Measurements from ENCODE around the gene UBL3. TPM values are rescaled to one million over a fixed set of nuclear protein-coding genes. Genes with fewer than 3 reads are reported as not detected.

Gene UBL3
- polyA plus RNA-seq, 1 of the 3 experiments (the other 2 are of a cell fraction) = 5.8 TPM

DNA sequence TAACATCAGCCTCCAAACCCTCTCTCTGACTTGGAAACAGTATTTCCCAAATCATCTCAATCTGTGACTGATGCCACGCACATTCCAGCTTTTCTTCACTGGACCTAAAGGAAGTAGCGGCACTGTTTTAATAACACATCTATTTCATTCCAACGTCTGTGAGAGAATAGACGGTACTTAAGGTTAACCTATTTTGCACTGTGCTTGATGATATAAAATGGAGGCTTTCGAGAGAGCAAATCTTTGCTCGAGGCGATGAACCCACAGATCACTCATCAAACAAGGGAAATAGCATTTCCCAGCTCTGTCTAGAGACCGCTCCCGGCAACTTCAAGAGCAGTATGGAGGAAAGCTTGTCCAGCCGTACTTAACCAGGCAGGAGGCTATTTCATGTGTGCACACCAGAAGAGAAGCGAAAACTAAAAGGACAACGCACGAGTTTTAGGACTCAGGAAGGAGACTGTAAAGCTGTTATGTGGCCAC is 2.9 kb downstream of the UBL3 start:
- TF ChIP-seq RFX5 (IDR thresholded peaks at IDR 0.05; ENCODE audit: low read length) (no peak), RAD21 (IDR thresholded peaks at IDR 0.05; ENCODE audit: low read length) (peak; percentile 9), YY1 (IDR thresholded peaks at IDR 0.05; ENCODE audit: low read depth) (peak; percentile 52; the same call in 1 of the 2 replicates), GATA2 (CRISPR knock-in tag; IDR thresholded peaks at IDR 0.05) (peak; percentile 6; the same call in 1 of the 2 replicates)
- no peaks in the 10 kb centered on the region for H3K27me3 ChIP-seq (ENCODE audit: insufficient read depth)
- POLR2A ChIA-PET = no interaction called here
- H2AFZ ChIP-seq (ENCODE audit: low read depth) = peak overlapping the region; percentile 78
- peak overlapping the region; percentile 55 for H3K9ac ChIP-seq
- 4% methylated on average over 13 of the region's 13 CpGs for WGBS (ENCODE audit: low lambda C conversion rate)
- CTCF ChIA-PET = interaction anchor here (0.6 to 14.5 kb wide), 8 partner anchors 11 to 339 kb away, joined by 3 to 193 read pairs (median 3); no protein-coding TSS in a partner anchor
- H3K9me3 ChIP-seq = no peaks in the 10 kb centered on the region
- peak overlapping the region; percentile 75 for H3K4me2 ChIP-seq
- H3K36me3 ChIP-seq (replicated peaks in 1 of 2; ENCODE audit: control insufficient read depth in 1 of 2, insufficient read depth in 2 of 2, low read length in 1 of 2) = no peaks in the 10 kb centered on the region
- H3F3A ChIP-seq (replicated peaks; ENCODE audit: insufficient read depth) = peaks cover 15% of the 10 kb centered on the region
- peak overlapping the region; percentile 72 to 88 for H3K27ac ChIP-seq (ENCODE audit: low read depth in 2 of 2, low read length in 1 of 2)
- peaks cover 11 to 28% of the 10 kb centered on the region in 2 experiments; a peak in 3 of 4 replicates for H3K4me1 ChIP-seq (ENCODE audit: control insufficient read depth in 1 of 2, insufficient read depth in 2 of 2, low read depth in 1 of 2, low read length in 1 of 2)
- H3K9me2 ChIP-seq = no peaks in the 10 kb centered on the region
- peak; percentile 42 for DNase-seq
- H4K20me1 ChIP-seq (ENCODE audit: insufficient read depth) = peaks cover 6% of the 10 kb centered on the region; the same call in 1 of the 2 replicates
- H3K4me3 ChIP-seq (ENCODE audit: low read depth in 2 of 2, low read length in 1 of 2) = peak overlapping the region; percentile 57 to 97
- H3K79me2 ChIP-seq (ENCODE audit: insufficient read depth) = peaks cover 69% of the 10 kb centered on the region

GRCh38 chr13:29846475-29847256 is 3.8 kb downstream of the UBL3 start:
- H4K20me1 ChIP-seq (ENCODE audit: insufficient read depth) = peaks cover 6% of the 10 kb centered on the region; the same call in 1 of the 2 replicates
- H3F3A ChIP-seq (replicated peaks; ENCODE audit: insufficient read depth) = peaks cover 15% of the 10 kb centered on the region
- no peaks in the 10 kb centered on the region for H3K9me2 ChIP-seq
- CTCF ChIA-PET = interaction anchor here (1.0 to 14.5 kb wide), 12 partner anchors 12 to 413 kb away, joined by 3 to 193 read pairs (median 4); no protein-coding TSS in a partner anchor
- H3K4me3 ChIP-seq (ENCODE audit: low read depth in 2 of 2, low read length in 1 of 2) = peak overlapping the region; percentile 57 to 97
- H3K27me3 ChIP-seq (ENCODE audit: insufficient read depth) = no peaks in the 10 kb centered on the region
- TF ChIP-seq MAX (IDR thresholded peaks at IDR 0.05; ENCODE audit: low read depth) (no peak), ELF1 (IDR thresholded peaks at IDR 0.05) (no peak), SMC3 (IDR thresholded peaks at IDR 0.05; ENCODE audit: low read depth, low read length) (no peak), FOXM1 (IDR thresholded peaks at IDR 0.05; ENCODE audit: low read depth) (no peak), GATA2 (CRISPR knock-in tag; IDR thresholded peaks at IDR 0.05) (no peak), MEF2A (IDR thresholded peaks at IDR 0.05; ENCODE audit: borderline replicate concordance, low read depth) (no peak)
- TF ChIP-seq, protein P1, sequence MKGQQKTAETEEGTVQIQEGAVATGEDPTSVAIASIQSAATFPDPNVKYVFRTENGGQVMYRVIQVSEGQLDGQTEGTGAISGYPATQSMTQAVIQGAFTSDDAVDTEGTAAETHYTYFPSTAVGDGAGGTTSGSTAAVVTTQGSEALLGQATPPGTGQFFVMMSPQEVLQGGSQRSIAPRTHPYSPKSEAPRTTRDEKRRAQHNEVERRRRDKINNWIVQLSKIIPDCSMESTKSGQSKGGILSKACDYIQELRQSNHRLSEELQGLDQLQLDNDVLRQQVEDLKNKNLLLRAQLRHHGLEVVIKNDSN (IDR thresholded peaks at IDR 0.05; ENCODE audit: borderline replicate concordance, low read depth) = no peak
- no peak for DNase-seq
- H3K4me2 ChIP-seq = peak overlapping the region; percentile 75
- H3K9me3 ChIP-seq = no peaks in the 10 kb centered on the region
- 71% methylated on average over 6 of the region's 6 CpGs for WGBS (ENCODE audit: low lambda C conversion rate)
- H3K9ac ChIP-seq = peak overlapping the region; percentile 55; the same call in 1 of the 2 replicates
- peaks cover 76% of the 10 kb centered on the region for H3K79me2 ChIP-seq (ENCODE audit: insufficient read depth)
- peak overlapping the region; percentile 78 for H2AFZ ChIP-seq (ENCODE audit: low read depth)
- POLR2A ChIA-PET = interaction anchor here (0.6 kb wide), 1 partner anchor 11 kb away, joined by 3 read pairs; no protein-coding TSS in a partner anchor
- no peaks in the 10 kb centered on the region for H3K36me3 ChIP-seq (replicated peaks in 1 of 2; ENCODE audit: control insufficient read depth in 1 of 2, insufficient read depth in 2 of 2, low read length in 1 of 2)
- H3K27ac ChIP-seq (ENCODE audit: low read depth in 2 of 2, low read length in 1 of 2) = peak overlapping the region; percentile 72 to 88
- H3K4me1 ChIP-seq (ENCODE audit: control insufficient read depth in 1 of 2, insufficient read depth in 2 of 2, low read depth in 1 of 2, low read length in 1 of 2) = peaks cover 11 to 28% of the 10 kb centered on the region in 2 experiments; a peak in 3 of 4 replicates

Measured in SK-N-SH (cell line).